HepG2 (cell line): ENCODE data around the gene TECPR1. TPM values are rescaled to one million over a fixed set of nuclear protein-coding genes. Genes with fewer than 3 reads are reported as not detected.

Source experiments
- ARID2 ChIP-seq: sonication (generic); formaldehyde crosslinking; IDR thresholded peaks from 2 replicates; pipeline ENCODE4 v1.8.1; 2022; ENCODE audit warnings: mild to moderate bottlenecking, missing genetic modification reagents, borderline replicate concordance
- BRD4 ChIP-seq: sonication (generic); formaldehyde crosslinking; IDR thresholded peaks from 2 replicates; pipeline ENCODE4 v1.4.0; 2020; ENCODE audit warnings: missing genetic modification reagents
- EP300 ChIP-seq, 3 experiments: sonication (generic) in 1 of 3; formaldehyde crosslinking in 1 of 3; IDR thresholded peaks; 2 replicates each; pipeline versions ENCODE4 v1.5.1 to v1.6.1; 2011 to 2020; ENCODE audit warnings: low read depth in 2 of 3, low read length in 2 of 3, borderline replicate concordance in 1 of 3, improper control_type of control experiment in 1 of 3, mild to moderate bottlenecking in 1 of 3, missing genetic modification reagents in 1 of 3, moderate library complexity in 1 of 3
- GPN1 ChIP-seq: sonication (generic); formaldehyde crosslinking; IDR thresholded peaks from 2 replicates; pipeline ENCODE4 v1.5.1; 2020; ENCODE audit warnings: missing genetic modification reagents, borderline replicate concordance
- HES4 ChIP-seq: sonication (generic); formaldehyde crosslinking; IDR thresholded peaks from 2 replicates; pipeline ENCODE4 v1.9.0; 2021; ENCODE audit warnings: mild to moderate bottlenecking, missing genetic modification reagents, borderline replicate concordance
- SRSF1 ChIP-seq: fragments of 200-400 bp; formaldehyde crosslinking; optimal IDR thresholded peaks from 2 replicates; pipeline ENCODE3; 2017; ENCODE audit warnings: mild to moderate bottlenecking, low read depth, low read length, moderate library complexity
- polyA plus RNA-seq, 8 experiments: library from polyadenylated mRNA; depleted of rRNA in 3 of 8; stranded (reverse) in 7 of 8; unstranded in 1 of 8; fragments of >200 nt; fragmentation: Illumina TruSeq in 4 of 8; extraction: Trizol in 4 of 8; gene quantifications; 2 replicates each; pipeline versions ENCODE4 v1.2.1 to v1.2.3, GENCODE V29; 2011 to 2016; ENCODE audit warnings: low read depth in 4 of 8, missing spikeins in 1 of 8, mixed read lengths in 1 of 8; ENCODE audit not compliant: insufficient read depth in 1 of 8
- total RNA-seq, 5 experiments: library from RNA; depleted of rRNA; stranded (reverse); fragments of >200 nt; fragmentation: Illumina TruSeq; extraction: Trizol; gene quantifications; 2 replicates each; pipeline ENCODE4 v1.2.3, GENCODE V29; 2016; ENCODE audit warnings: low read depth in 1 of 5
- TF ChIP-seq, protein P1 (sequence below): IDR thresholded peaks from 2 replicates; pipeline ENCODE4 v1.6.1; 2012; ENCODE audit warnings: low read depth, low read length, improper control_type of control experiment
- TF ChIP-seq, protein P2 (sequence below): sonication (generic); formaldehyde crosslinking; IDR thresholded peaks from 2 replicates; pipeline ENCODE4 v1.5.1; 2020; ENCODE audit warnings: mild to moderate bottlenecking, missing genetic modification reagents, borderline replicate concordance

Gene TECPR1
- total and polyA plus RNA-seq, 2 of the 13 experiments (the other 11 are each of a cell fraction or from before 2014, with no cell fraction given): 2.3 to 6.3 TPM

DNA sequence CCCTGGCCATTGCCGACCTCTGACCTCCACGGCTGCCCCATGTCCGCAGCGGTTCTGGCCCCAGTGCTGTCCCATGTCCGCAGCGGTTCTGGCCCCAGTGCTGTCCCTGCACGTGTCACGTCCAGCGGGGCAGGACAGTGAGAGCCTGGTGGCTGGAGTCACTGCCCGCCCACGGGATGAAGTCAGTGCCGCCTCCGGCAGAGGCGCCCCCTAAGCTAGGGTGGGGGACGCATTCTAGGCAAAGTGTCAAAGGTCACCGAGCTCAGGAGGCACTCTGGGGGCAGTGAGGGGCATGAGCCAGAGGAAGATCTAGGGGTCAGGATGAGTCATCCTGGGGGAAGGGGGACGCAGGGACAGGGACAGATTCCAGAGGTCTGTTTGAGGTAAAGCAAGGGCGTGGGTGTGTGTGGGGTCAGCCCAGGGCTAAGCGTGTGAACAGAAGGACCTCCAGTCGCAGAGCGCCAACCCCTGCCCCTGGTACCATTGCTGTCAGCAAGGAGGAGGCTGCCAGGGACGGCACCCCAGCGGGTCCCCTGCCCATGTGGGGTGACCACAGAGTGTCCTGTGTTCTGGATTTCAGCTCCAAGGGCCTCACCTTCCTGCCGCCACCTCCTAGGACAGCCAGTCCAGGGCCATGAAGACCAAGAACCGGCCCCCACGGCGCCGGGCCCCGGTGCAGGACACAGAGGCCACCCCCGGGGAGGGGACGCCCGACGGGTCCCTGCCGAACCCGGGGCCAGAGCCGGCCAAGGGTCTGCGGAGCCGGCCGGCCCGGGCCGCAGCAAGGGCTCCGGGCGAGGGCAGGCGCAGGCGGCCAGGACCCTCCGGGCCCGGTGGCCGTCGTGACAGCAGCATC is 40.1 kb downstream of the TECPR1 start (continued):
- TF ChIP-seq, protein P1, sequence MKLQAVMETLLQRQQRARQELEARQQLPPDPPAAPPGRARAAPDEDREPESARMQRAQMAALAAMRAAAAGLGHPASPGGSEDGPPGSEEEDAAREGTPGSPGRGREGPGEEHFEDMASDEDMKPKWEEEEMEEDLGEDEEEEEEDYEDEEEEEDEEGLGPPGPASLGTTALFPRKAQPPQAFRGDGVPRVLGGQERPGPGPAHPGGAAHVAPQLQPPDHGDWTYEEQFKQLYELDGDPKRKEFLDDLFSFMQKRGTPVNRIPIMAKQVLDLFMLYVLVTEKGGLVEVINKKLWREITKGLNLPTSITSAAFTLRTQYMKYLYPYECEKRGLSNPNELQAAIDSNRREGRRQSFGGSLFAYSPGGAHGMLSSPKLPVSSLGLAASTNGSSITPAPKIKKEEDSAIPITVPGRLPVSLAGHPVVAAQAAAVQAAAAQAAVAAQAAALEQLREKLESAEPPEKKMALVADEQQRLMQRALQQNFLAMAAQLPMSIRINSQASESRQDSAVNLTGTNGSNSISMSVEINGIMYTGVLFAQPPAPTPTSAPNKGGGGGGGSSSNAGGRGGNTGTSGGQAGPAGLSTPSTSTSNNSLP: no peak
- peak; percentile 39; the same call in 1 of the 2 replicates for TF ChIP-seq BRD4 (CRISPR knock-in tag)
- TF ChIP-seq, protein P2, sequence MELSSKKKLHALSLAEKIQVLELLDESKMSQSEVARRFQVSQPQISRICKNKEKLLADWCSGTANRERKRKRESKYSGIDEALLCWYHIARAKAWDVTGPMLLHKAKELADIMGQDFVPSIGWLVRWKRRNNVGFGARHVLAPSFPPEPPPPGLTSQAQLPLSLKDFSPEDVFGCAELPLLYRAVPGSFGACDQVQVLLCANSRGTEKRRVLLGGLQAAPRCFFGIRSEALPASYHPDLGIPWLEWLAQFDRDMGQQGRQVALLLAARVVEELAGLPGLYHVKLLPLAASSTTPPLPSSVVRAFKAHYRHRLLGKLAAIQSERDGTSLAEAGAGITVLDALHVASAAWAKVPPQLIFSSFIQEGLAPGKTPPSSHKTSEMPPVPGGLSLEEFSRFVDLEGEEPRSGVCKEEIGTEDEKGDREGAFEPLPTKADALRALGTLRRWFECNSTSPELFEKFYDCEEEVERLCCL (CRISPR knock-in tag): no peak
- TF ChIP-seq EP300 (IDR thresholded peaks at IDR 0.05; ENCODE audit: low read depth in 2 of 2, low read length in 2 of 2): peak in 1 of 2 experiments; percentile 59; a peak in 1 of 4 replicates
- TF ChIP-seq EP300 (CRISPR knock-in tag; IDR thresholded peaks at IDR 0.05; ENCODE audit: borderline replicate concordance): peak; percentile 49; the same call in 1 of the 2 replicates
- peak; percentile 38 for TF ChIP-seq SRSF1
- no peak for TF ChIP-seq GPN1
- TF ChIP-seq HES4 (CRISPR knock-in tag): no peak
- no peak for TF ChIP-seq ARID2
- TF ChIP-seq, all 625 proteins: peak for 203
